Activated CD8-positive, alpha-beta memory T cell treated with anti-CD3 and anti-CD28 coated beads, Interleukin-2, amount 10 ng/mL, durations not matched to agents 7 days and 5 days (primary cell): Measurements from ENCODE around the gene PPP1R2. TPM values are rescaled to one million over a fixed set of nuclear protein-coding genes. Genes with fewer than 3 reads are reported as not detected.
A peak's percentile ranks its signal among the peaks of the same experiment; 100 is the strongest.

Experiments
- ATAC-seq: fragments of 150-1000 bp; cut with Tn5 transposase; one replicate; pipeline ENCODE4 v1.10.0; 2021; ENCODE audit warnings: moderate library complexity
- CTCF ChIA-PET: fragments of 350-600 bp; sonication (Branson Sonifier 250); formaldehyde crosslinking; loops from one replicate; lab custom pipeline; 2021; ENCODE audit warnings: antibody characterized with exemption; lab: Charles Lee
- DNase-seq: peaks from one replicate; pipeline ENCODE4 v3.0.0-alpha.2; 2020
- H3K27ac Mint-ChIP-seq: one replicate; pipeline ENCODE4 v1.8.0; 2021; ENCODE audit warnings: mild to moderate bottlenecking, mixed read lengths
- H3K27me3 Mint-ChIP-seq: one replicate; pipeline ENCODE4 v1.8.0; 2021; ENCODE audit warnings: mixed read lengths
- H3K36me3 Mint-ChIP-seq: one replicate; pipeline ENCODE4 v1.8.0; 2021; ENCODE audit warnings: mild to moderate bottlenecking, mixed read lengths
- H3K4me1 Mint-ChIP-seq: one replicate; pipeline ENCODE4 v1.8.0; 2021; ENCODE audit warnings: mixed read lengths
- H3K4me3 Mint-ChIP-seq: one replicate; pipeline ENCODE4 v1.8.0; 2021; ENCODE audit warnings: mild to moderate bottlenecking, moderate library complexity, mixed read lengths
- H3K9me3 Mint-ChIP-seq: one replicate; pipeline ENCODE4 v1.8.0; 2022; ENCODE audit warnings: low read depth, mixed read lengths
- total RNA-seq, 2 experiments: library from RNA; stranded (reverse); gene quantifications; one replicate each; pipeline ENCODE4 v1.2.3, GENCODE V29; 2021

Gene PPP1R2
- total RNA-seq, 2 experiments from 2014 or later: 72.0 to 91.8 TPM

GRCh38 chr3:195544230-195544536, 1.1 kb upstream of the PPP1R2 start:
- no peak for DNase-seq
- peak overlapping the region; percentile 82 for H3K27ac Mint-ChIP-seq
- peaks cover 73% of the 10 kb centered on the region for H3K4me1 Mint-ChIP-seq
- H3K9me3 Mint-ChIP-seq: no peaks in the 10 kb centered on the region
- peak overlapping the region; percentile 96 for H3K4me3 Mint-ChIP-seq
- CTCF ChIA-PET: interaction anchor here (4.0 to 12.1 kb wide), 2 partner anchors 20 to 274 kb away, joined by 23 to 115 read pairs; partner anchors contain the start of gene XXYLT1
- ATAC-seq: no peak
- peaks cover 13% of the 10 kb centered on the region for H3K36me3 Mint-ChIP-seq
- H3K27me3 Mint-ChIP-seq: no peaks in the 10 kb centered on the region

- H3K4me3 Mint-ChIP-seq: peak overlapping the region; percentile 96
- peak; percentile 0 for ATAC-seq
- CTCF ChIA-PET: interaction anchor here (0.6 to 12.1 kb wide), 4 partner anchors 13 to 283 kb away, joined by 3 to 115 read pairs (median 14); partner anchors contain the start of gene XXYLT1
- no peak for DNase-seq
- H3K27ac Mint-ChIP-seq: peak overlapping the region; percentile 82
- peaks cover 74% of the 10 kb centered on the region for H3K4me1 Mint-ChIP-seq
- H3K27me3 Mint-ChIP-seq: no peaks in the 10 kb centered on the region
- H3K36me3 Mint-ChIP-seq: peaks cover 15% of the 10 kb centered on the region
- no peaks in the 10 kb centered on the region for H3K9me3 Mint-ChIP-seq
Measured at GRCh38 chr3:195543500-195544229, 540 bp upstream of the PPP1R2 start.

- no peaks in the 10 kb centered on the region for H3K9me3 Mint-ChIP-seq
- peak overlapping the region; percentile 96 for H3K4me3 Mint-ChIP-seq
- CTCF ChIA-PET: interaction anchor here (0.8 to 12.1 kb wide), 9 partner anchors 9 to 352 kb away, joined by 3 to 115 read pairs (median 4); partner anchors contain the start of gene XXYLT1
- peaks cover 75% of the 10 kb centered on the region for H3K4me1 Mint-ChIP-seq
- H3K27me3 Mint-ChIP-seq: no peaks in the 10 kb centered on the region
- ATAC-seq (no peak), DNase-seq (no peak)
- H3K27ac Mint-ChIP-seq: peak overlapping the region; percentile 90
- peaks cover 17% of the 10 kb centered on the region for H3K36me3 Mint-ChIP-seq
Measured at GRCh38 chr3:195542316-195542697, 818 bp downstream of the PPP1R2 start.

GRCh38 chr3:195540511-195540910, 2.6 kb downstream of the PPP1R2 start:
- no peaks in the 10 kb centered on the region for H3K9me3 Mint-ChIP-seq
- peaks cover 68% of the 10 kb centered on the region for H3K4me1 Mint-ChIP-seq
- peak overlapping the region; percentile 80 for H3K27ac Mint-ChIP-seq
- DNase-seq (no peak), ATAC-seq (no peak)
- H3K27me3 Mint-ChIP-seq: no peaks in the 10 kb centered on the region
- CTCF ChIA-PET: interaction anchor here (4.0 to 12.1 kb wide), 2 partner anchors 16 to 270 kb away, joined by 23 to 115 read pairs; partner anchors contain the start of gene XXYLT1
- peaks cover 22% of the 10 kb centered on the region for H3K36me3 Mint-ChIP-seq
- H3K4me3 Mint-ChIP-seq: peak overlapping the region; percentile 96

GRCh38 chr3:195540027-195540426, 3.1 kb downstream of the PPP1R2 start:
- CTCF ChIA-PET: interaction anchor here (12.1 kb wide), 1 partner anchor 269 kb away, joined by 115 read pairs; the partner anchor contains the start of gene XXYLT1
- peaks cover 26% of the 10 kb centered on the region for H3K36me3 Mint-ChIP-seq
- ATAC-seq (no peak), DNase-seq (peak; percentile 67)
- no peaks in the 10 kb centered on the region for H3K27me3 Mint-ChIP-seq
- peak overlapping the region; percentile 96 for H3K4me3 Mint-ChIP-seq
- H3K9me3 Mint-ChIP-seq: no peaks in the 10 kb centered on the region
- peaks cover 66% of the 10 kb centered on the region for H3K4me1 Mint-ChIP-seq
- peak overlapping the region; percentile 80 for H3K27ac Mint-ChIP-seq

GRCh38 chr3:195539479-195539878, 3.6 kb downstream of the PPP1R2 start:
- Mint-ChIP-seq H3K36me3 (peaks cover 28% of the 10 kb centered on the region), H3K4me1 (peaks cover 64% of the 10 kb centered on the region), H3K4me3 (peak overlapping the region; percentile 96), H3K27me3 (no peaks in the 10 kb centered on the region), H3K27ac (peak overlapping the region; percentile 80), H3K9me3 (no peaks in the 10 kb centered on the region)
- ATAC-seq (no peak), DNase-seq (no peak)
- CTCF ChIA-PET: interaction anchor here (12.1 kb wide), 1 partner anchor 269 kb away, joined by 115 read pairs; the partner anchor contains the start of gene XXYLT1

- CTCF ChIA-PET: interaction anchor here (1.6 to 12.1 kb wide), 3 partner anchors 12 to 267 kb away, joined by 4 to 115 read pairs (median 17); partner anchors contain the start of gene XXYLT1
- Mint-ChIP-seq H3K27me3 (no peaks in the 10 kb centered on the region), H3K27ac (peak overlapping the region; percentile 41), H3K9me3 (no peaks in the 10 kb centered on the region), H3K4me1 (peaks cover 62% of the 10 kb centered on the region), H3K36me3 (peaks cover 33% of the 10 kb centered on the region), H3K4me3 (peak overlapping the region; percentile 34)
- peak; percentile 37 for ATAC-seq
- DNase-seq: peak; percentile 73
Measured at GRCh38 chr3:195537995-195538394, 5.1 kb downstream of the PPP1R2 start.

GRCh38 chr3:195535293-195535692, 7.8 kb downstream of the PPP1R2 start:
- Mint-ChIP-seq H3K36me3 (peaks cover 35% of the 10 kb centered on the region), H3K4me1 (peaks cover 66% of the 10 kb centered on the region), H3K9me3 (no peaks in the 10 kb centered on the region), H3K27ac (no peak overlapping the region), H3K4me3 (no peak overlapping the region), H3K27me3 (no peaks in the 10 kb centered on the region)
- no peak for DNase-seq
- no peak for ATAC-seq
- CTCF ChIA-PET: interaction anchor here (1.6 to 12.1 kb wide), 2 partner anchors 16 to 265 kb away, joined by 3 to 115 read pairs; partner anchors contain the start of gene XXYLT1

GRCh38 chr3:195532834-195533233, 10.3 kb downstream of the PPP1R2 start:
- no peak for DNase-seq
- H3K27me3 Mint-ChIP-seq: no peaks in the 10 kb centered on the region
- H3K36me3 Mint-ChIP-seq: peaks cover 34% of the 10 kb centered on the region
- H3K4me3 Mint-ChIP-seq: no peak overlapping the region
- H3K4me1 Mint-ChIP-seq: peaks cover 46% of the 10 kb centered on the region
- H3K27ac Mint-ChIP-seq: no peak overlapping the region
- CTCF ChIA-PET: interaction anchor here (1.0 to 1.5 kb wide), 3 partner anchors 11 to 261 kb away, joined by 3 to 5 read pairs (median 3); partner anchors contain the start of gene XXYLT1
- H3K9me3 Mint-ChIP-seq: no peaks in the 10 kb centered on the region
- no peak for ATAC-seq

GRCh38 chr3:195532345-195532744, 10.8 kb downstream of the PPP1R2 start:
- peaks cover 43% of the 10 kb centered on the region for H3K4me1 Mint-ChIP-seq
- H3K36me3 Mint-ChIP-seq: peaks cover 38% of the 10 kb centered on the region
- H3K27me3 Mint-ChIP-seq: no peaks in the 10 kb centered on the region
- peak overlapping the region; percentile 19 for H3K27ac Mint-ChIP-seq
- no peak for ATAC-seq
- H3K4me3 Mint-ChIP-seq: no peak overlapping the region
- DNase-seq: no peak
- H3K9me3 Mint-ChIP-seq: no peaks in the 10 kb centered on the region
- CTCF ChIA-PET: interaction anchor here (1.0 to 1.4 kb wide), 2 partner anchors 10 to 258 kb away, joined by 3 to 4 read pairs; no protein-coding TSS in a partner anchor

- no peak overlapping the region for H3K27ac Mint-ChIP-seq
Measured at GRCh38 chr3:195531683-195532082, 11.4 kb downstream of the PPP1R2 start.

GRCh38 chr3:195526492-195526891, 16.6 kb downstream of the PPP1R2 start:
- H3K4me3 Mint-ChIP-seq: no peak overlapping the region
- no peaks in the 10 kb centered on the region for H3K27me3 Mint-ChIP-seq
- H3K27ac Mint-ChIP-seq: no peak overlapping the region
- H3K36me3 Mint-ChIP-seq: peaks cover 38% of the 10 kb centered on the region
- DNase-seq: no peak
- CTCF ChIA-PET: interaction anchor here (1.4 to 10.5 kb wide), 3 partner anchors 11 to 254 kb away, joined by 4 to 228 read pairs (median 23); partner anchors contain the start of genes PPP1R2 and XXYLT1
- peaks cover 39% of the 10 kb centered on the region for H3K4me1 Mint-ChIP-seq
- no peaks in the 10 kb centered on the region for H3K9me3 Mint-ChIP-seq
- ATAC-seq: no peak

More at GRCh38 chr3:195531683-195532082, 11.4 kb downstream of the PPP1R2 start:
- H3K4me3 Mint-ChIP-seq: no peak overlapping the region
- no peaks in the 10 kb centered on the region for H3K9me3 Mint-ChIP-seq
- peaks cover 41% of the 10 kb centered on the region for H3K4me1 Mint-ChIP-seq
- DNase-seq: no peak
- CTCF ChIA-PET: interaction anchor here (1.0 to 1.4 kb wide), 2 partner anchors 9 to 258 kb away, joined by 3 to 4 read pairs; no protein-coding TSS in a partner anchor
- no peak for ATAC-seq
- H3K27me3 Mint-ChIP-seq: no peaks in the 10 kb centered on the region
- H3K36me3 Mint-ChIP-seq: peaks cover 38% of the 10 kb centered on the region

GRCh38 chr3:195524171-195524896, 18.8 kb downstream of the PPP1R2 start:
- H3K27me3 Mint-ChIP-seq: no peaks in the 10 kb centered on the region
- H3K4me1 Mint-ChIP-seq: peaks cover 34% of the 10 kb centered on the region
- CTCF ChIA-PET: interaction anchor here (0.7 to 10.5 kb wide), 5 partner anchors 15 to 259 kb away, joined by 3 to 228 read pairs (median 4); partner anchors contain the start of genes PPP1R2 and XXYLT1
- no peak for DNase-seq
- H3K4me3 Mint-ChIP-seq: peak overlapping the region; percentile 10
- no peaks in the 10 kb centered on the region for H3K9me3 Mint-ChIP-seq
- H3K27ac Mint-ChIP-seq: peak overlapping the region; percentile 88
- peak; percentile 65 for ATAC-seq
- peaks cover 33% of the 10 kb centered on the region for H3K36me3 Mint-ChIP-seq
